NCI-H345 (cell line): ENCODE measurements around the gene NDUFC2.
"Not testable (repeated sequence)": the region's sequence is repeated elsewhere in the genome, so short reads cannot be mapped to it uniquely, and the experiment has no call there.

Experiments
- DNase-seq: peaks from one replicate; lab custom pipeline; 2025; lab: John Stamatoyannopoulos, UW

Gene NDUFC2

DNA sequence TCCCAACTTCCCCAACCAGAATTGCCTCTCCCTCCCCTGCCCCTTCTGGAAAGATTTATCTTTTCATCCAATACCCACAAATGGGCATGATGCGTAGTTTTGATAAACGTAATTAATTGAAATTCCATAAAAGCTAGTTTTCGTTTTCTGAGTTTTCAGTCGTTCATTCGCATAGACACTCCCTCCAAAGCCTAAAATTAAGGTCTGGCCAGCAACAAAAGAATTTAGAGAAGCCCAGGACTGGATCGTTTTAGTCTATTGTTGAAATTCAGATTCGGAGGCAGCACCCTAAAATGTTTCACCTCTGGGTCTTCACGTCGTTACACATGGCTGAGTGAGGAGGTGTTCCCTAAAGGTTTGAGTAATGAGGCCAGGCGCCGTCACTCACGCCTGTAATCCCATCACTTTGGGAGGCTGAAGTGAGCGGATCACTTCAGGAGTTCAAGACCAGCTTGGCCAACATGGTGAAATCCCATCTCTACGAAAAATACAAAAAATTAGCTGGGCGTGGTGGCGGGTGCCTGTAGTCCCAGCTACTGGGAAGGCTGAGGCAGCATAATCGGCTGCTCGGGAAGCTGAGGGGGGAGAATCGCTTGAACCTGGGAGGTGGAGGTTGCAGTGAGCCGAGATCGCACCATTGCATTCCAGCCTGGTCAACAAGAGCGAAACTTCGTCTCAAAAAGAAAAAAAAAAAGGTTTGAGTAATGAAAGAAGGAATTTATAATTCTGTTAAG lies 589 bp upstream of the NDUFC2 start:
- no peak for DNase-seq

DNA sequence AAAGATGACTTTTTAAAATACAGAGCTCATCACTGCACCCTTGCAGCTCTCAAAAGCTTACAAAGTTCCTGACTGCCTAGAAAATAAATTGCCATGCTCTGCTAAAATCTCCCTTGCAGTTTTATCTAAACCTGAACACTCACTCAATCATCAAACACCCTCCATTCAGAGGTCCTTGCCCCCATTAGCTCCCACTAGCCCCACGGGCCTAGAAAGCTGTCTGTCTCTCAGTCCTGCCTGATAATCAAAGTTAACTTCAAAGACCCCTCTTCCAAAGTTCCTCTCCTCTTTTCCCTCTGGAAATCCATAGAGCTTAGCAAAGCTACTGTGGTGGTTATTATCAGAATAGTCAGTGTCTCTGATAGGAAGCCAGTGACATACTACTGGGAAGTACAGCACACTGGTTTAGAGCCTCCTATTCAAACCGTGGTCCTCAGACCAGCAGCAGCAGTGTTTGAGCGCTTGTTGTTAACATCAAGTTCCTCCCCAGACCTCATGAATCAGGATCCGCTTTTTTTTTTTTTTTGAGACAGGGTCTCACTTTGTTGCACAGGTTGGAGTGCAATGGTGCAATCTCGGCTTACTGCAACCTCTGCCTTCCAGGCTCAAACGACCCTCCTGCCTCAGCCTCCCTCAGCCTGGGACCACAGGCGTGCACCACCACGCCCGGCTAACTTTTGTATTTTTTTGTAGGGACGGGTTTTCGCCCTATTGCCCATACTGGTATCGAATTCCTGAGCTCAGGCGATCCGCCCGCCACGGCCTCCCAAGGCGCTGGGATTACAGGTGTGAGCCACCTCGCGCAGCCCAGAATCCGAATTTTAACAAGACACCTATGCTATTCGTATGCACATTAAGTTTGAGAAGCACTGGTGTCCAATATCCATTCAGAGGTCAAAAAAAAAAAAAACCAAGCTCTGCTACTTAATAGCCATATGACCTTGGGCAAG lies 1.2 kb downstream of the NDUFC2 start:
- no peak for DNase-seq

DNA sequence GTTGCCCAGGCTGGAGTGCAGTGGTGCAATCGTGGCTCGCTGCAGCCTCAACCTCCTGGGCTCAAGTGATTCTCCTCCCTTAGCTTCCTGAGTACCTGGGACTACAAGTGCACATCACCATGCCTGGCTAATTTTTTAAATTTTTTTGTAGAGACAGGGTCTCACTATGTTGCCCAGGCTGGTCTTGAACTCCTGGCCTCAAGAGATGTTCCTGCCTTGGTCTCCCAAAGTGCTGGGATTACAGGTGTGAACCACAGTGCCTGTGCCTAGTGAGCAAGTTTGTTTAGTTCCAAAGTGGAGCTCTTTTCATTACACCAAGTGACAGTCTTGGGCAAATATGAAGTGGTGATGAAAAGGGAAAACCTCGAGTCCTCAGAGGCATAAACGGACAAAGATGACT lies 2.1 kb downstream of the NDUFC2 start:
- DNase-seq = not testable (repeated sequence)

DNA sequence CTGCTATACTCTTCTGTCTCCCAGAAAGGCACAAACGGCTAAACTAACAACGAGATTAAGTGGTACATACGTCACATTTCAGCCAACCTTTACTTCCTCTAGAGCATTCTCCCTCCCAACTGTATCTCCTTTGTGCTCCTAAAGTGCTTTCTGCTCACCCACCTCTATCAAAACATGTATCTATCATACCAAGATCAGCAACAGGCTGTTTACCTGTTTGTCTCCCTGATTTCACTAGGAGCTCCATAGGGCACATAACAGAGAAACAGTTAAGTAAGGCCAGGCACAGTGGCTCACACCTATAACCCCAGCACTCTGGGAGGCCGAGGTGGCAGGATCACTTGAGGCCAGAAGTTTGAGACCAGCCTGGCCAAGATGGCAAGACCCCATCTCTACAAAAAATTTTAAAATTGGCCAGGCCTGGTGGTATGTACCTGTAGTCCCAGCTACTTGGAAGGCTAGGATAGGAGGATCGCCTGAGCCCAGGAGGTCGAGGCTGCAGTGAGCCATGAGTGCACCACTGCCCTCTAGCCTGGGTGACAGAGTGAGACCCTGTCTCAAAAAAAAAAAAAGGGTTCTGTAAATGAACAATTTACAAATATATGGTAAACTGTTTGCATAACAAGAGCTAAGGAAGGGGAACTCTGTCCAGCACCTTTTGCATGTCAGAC lies 2.8 kb downstream of the NDUFC2 start:
- DNase-seq = no peak

DNA sequence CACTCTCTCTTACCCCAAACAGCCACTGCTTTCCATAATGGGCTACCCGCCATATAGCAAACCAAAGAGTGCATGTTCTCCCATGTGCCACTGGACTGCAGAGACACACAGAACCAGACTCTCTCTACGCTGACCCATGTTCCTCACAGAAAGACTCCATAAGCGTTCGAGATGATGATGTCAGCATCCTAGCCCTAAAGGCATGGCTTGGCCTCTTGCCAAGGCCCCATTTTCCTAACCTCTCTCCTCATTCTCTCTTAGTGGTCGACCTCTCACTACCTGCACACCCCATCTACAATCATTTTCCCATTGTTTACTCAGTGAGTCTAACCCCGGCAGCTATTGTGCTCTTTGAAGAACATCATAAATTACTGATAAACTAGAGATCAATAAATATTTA lies 4.9 kb downstream of the NDUFC2 start:
- DNase-seq = peak; percentile 9

DNA sequence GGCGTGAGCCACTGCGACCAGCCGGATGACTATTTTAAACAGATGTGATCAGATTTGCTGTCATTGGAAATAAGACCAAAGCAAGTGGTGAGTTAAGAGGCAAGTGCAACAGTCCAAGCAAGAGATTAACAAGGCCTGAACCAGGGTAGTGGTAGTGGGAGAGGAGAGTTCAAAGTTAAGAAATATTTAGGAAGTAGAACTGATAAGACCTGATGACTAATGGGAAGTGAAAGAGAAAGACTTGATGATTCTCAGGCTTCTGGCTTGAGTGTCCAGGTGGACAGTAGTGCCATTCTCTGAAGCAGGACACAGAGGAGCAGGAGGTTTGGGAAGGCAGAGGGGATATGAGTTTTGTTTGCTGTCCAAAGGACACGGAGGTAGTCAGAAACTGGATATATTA lies 7.2 kb downstream of the NDUFC2 start:
- no peak for DNase-seq

DNA sequence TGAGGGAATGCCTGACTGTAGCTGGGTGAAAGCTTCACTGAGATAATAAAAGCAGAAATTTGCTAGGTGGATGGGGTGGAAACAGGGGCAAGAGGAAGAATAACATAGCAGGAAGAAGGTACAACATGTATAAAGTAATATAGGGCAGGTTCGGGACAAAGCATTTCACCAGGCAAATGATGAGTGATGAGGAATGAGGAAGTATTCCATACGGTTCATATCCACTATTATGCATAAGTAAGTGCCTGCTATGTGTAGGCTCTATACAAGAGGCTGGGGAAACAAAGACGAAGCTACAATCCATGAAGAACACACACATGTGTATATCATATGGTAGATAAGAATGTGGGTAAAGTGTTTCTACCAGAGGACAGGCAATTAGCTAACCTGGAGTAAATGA lies 7.9 kb downstream of the NDUFC2 start:
- no peak for DNase-seq

DNA sequence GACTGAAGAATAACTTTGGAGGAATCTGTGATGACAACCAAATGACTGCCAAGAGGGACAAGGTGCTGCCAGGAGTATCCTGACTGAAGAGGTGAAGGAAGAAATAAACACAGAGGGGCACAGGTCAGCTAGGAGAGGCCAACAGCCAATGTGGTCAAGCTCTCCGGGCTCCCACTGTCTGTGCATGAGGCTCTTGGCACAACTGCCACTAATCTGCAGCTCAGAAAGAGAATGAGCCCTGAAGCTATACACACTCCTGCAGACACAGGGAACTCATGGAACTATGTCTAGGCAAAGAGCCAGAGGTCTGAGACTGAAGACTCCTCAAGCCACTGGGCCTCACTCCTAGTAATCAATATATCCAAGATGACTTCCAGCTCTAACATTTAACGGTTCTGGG lies 9.0 kb downstream of the NDUFC2 start:
- no peak for DNase-seq

DNA sequence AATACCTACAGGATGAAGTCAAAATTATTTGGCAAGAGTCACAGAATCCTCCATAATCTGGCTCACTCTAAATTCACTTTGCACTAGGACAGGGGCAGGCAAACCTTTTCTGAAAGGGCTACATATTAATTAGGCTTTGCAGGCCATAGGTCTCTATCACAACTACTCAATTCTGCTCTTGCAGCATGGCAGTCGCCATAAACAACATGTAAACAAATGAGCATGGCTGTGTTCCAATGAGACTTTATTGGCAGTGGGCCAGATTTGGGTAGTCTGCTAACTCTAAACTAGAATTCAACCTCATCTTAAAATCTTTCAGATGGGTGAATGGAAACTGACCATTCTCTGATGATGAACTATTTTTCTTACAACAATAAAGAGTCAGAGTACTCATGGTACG lies 10.2 kb downstream of the NDUFC2 start:
- DNase-seq = peak; percentile 80

DNA sequence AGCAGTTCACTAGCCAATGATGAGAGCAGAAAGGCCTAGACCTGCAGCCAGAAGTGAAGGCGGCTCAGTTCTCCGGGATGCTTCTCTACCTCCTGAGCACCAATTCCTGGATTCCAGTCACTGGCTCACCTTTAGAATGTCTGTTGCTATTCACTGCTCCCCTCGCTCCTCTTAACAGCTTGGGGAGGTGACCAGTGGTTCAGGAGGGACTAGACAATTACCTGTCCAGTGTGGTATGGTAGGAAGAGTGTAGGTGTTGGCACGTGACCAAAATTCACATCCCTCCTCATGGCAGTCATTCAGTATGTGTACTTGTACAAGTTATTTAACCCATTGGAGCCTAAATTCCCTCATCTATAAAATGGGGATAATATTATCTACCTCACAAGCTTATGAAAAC lies 12.0 kb downstream of the NDUFC2 start:
- no peak for DNase-seq

DNA sequence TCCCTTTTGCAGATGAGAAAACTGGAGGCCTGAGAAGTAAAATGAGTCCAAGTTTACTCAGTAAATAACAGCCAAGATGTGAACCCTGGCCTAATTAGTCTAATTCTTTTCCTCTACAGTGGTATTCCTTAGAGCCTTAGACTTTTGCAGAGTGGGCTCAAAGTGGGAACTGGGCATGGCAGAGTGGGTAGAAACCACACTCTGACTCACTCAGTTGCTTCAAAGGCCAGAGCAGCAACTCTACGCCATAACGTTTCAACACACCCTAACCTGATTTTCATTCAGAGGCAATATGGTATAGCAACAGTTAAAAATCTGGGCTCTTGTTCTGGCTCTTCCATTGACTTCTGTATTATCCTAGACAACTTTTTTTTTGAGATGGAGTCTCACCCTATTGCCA lies 13.2 kb downstream of the NDUFC2 start:
- DNase-seq = no peak

DNA sequence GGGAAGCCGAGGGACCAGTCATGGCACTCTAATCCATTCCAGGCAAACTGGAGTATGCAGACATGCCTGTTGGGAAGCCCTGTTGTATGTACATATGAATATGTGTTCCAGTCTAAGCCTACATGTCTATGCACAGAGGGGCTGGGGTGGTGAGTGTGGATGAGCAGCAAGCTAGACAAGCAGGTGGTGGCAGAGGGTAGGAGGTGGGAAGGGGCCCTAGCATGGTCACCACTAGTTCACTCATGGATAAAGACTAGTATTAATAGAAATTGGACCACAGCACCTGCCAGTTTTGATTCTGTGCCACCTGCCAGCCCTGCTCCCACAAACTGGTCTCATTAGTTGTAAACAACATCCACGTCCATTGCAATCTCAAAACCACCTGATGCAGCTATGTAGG lies 14.5 kb downstream of the NDUFC2 start:
- DNase-seq = no peak

DNA sequence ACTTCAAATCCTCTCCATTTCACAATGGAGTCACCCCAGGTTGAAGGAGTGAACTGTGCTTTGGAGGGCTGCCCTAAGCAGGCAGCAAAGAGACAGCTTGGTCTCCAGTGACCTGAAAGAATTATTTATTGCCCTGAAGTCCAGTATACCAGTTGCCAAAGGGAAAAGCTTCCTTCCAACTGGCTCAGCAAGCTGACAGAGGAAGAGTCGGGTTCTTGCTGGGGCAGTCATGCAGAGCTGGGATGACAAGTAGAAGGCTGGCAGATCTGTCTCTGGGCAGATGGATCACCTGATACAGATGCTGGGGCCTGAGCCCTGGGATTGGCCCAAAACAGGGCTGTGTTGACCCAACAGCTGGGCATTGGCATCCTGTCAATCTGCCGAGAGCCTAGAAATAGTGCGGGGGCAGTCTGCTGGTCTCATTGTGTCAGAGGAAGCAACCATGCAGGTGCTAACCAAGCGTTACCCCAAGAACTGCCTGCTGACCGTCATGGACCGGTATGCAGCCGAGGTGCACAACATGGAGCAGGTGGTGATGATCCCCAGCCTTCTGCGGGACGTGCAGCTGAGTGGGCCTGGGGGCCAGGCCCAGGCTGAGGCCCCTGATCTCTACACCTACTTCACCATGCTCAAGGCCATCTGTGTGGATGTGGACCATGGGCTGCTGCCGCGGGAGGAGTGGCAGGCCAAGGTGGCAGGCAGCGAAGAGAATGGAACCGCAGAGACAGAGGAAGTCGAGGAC lies 16.1 kb downstream of the NDUFC2 start, which contains the start of gene THRSP:
THRSP (plus strand) TSS at position 422 of the 742 bp plus-strand sequence; CDS start at position 443, 21 bp downstream.
- DNase-seq = no peak

DNA sequence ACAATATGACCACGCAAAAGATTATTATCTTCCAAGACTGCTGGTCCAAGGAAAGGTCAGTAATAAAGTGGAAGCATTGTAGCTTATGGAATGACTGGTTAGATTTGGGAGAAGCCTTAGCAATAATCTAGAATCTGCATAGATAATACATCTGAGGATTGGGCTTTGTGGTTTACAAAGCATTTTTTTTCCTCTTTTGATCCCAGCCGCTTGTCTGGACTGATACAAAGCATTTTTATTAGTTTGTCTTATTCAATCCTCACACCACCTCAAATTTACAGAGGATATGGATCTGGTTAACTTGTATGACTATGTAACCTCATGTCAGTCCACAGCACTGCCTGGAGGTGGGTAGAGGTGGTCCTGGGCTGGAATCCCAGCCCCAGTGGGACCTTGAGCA lies 17.0 kb downstream of the NDUFC2 start:
- no peak for DNase-seq

DNA sequence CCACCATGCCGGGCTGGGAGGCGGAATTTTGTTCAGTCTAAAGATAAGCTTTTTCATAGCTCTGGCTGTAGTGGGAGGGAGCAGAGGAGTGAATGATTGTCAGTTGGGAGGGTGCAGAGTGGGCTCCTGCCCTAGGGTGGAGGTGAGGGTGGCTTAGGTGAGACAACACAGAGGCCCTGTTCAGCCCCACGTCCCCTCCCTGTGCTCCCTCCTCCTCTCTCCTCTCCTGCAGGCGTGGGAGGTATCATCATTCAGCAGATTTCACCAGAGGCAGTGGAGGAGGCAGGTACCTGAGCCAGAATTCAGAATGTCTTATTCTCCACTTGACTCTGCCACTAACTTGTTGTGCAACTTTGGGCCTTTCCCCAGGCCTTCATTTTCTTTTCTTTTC lies 17.7 kb downstream of the NDUFC2 start:
- no peak for DNase-seq

DNA sequence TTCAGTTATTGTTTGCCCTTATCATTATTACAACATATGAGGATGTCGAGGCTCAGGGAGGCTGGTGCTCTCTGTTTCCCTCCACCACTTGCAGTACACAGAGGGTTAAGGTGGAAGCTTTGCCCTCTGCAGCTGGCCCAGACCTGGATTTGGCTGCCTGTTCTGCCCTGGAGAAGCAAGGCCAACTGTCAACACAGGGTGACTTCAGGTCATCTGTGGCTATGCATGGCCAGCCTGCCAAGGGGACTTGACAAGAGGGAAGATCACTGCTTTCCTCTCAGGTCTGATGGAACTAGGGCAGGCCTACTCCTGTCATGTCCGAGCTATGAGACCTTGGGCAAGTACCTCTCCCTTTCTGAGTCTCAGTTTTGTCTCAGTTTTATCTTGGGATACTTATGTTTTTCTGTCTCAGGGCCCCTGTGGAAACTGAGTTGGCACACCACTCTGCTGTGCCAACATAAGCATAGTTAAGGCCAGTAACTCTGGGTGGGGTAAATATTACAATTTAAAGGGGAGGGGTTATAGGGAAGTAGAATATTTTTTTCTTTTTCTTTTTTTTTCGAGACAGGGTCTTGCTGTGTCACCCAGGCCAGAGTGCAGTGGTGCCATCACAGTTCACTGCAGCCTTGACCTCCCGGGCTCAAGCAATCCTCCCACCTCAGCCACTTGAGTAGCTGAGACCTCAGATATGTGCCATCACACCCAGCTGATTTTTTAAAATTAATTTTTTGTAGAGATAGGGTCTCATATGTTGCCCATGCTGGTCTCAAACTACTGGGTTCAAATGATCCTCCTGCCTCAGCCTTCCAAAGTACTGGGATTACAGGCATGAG lies 18.4 kb downstream of the NDUFC2 start:
- DNase-seq = no peak

DNA sequence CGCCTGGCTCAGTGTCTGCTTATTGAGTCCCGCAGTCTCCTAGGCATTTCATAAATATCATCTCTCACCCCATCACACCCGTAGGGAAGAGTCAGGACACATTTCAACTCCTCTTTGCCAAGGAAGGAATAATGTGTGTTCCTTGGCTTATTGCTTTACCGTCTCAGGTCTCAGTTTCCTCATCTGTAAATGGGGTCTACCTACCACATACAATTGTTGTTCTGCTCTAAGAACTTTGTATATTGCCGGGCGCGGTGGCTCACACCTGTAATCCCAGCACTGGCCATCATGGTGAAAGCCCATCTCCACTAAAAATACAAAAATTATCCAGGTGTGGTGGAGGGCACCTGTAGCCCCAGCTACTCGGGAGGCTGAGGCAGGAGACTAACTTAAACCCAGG lies 19.1 kb downstream of the NDUFC2 start:
- no peak for DNase-seq

DNA sequence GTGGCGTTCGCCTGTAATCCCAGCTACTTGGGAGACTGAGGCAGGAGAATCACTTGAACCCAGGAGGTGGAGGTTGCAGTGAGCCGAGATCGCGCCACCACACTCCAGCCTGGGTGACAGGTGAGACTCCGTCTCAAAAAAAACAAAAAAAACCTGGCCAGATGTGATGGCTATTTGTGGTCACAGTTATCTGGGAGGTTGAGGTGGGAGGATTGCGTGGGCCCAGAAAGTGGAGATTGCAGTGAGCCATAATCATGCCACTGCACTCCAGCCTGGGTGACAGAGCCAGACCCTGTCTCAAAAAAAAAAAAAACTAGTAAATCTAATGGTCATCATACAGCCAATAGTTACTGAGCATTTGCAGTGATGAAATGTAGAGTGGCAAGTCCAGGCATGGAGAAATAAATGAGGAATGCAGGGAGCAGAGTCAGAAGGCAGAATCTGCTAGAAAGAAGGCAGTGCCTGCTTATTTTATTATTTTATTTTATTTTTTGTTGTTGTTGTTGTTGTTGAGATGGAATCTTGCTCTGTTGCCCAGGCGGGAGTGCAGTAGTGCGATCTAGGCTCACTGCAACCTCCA lies 19.8 kb downstream of the NDUFC2 start:
- not testable (repeated sequence) for DNase-seq

DNA sequence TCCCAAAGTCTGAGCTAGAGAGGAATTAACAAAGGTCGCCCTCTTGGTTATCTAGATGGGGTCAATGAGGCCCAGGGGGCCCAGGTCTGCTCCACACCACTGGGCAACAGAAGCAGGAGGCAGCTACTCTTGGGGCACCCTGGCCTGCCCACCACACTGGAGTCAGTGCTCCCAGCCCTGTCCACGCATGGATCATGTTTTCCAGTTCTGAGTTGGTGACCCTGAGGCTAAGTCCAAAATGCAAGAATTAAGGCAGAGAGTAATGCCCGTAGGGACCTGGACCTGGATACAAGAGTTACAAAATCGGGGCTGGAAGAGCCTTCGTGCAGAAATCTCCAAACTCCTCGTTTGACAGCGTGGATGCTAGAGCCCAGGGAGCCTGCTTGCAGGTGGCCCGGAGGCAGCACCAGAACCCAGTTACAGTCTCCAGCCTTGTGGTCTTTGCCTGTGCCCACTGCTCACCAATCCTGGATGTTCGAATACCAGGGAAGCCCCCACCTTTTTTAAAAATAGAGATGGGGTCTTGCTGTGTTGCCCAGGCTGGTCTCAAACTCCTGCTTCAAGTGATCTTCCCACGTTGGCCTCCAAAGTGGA lies 22.1 kb downstream of the NDUFC2 start:
- no peak for DNase-seq

DNA sequence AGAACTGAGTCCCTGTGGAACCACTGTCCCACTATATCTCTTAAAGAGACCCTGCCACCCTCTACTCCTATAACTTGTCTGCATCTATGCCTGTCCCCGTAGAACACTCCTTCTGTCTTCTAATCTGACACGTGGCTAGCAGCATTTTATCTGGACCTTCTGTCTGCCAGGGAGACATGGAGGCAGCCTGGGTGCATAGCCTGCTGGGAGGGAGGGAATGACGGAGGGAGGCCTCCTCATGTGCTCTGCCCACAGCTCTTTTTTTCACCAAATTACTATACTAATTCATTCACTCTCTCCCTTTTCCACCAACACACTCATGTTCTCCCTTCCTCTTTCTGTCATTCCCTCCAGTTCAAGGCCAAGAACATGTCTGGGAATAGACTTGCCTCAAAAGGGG lies 23.6 kb downstream of the NDUFC2 start:
- no peak for DNase-seq
